T-helper 2 cell treated with Interferon-gamma antibody and Interleukin-4, amounts not matched to agents 5 μg/mL and 100 μg/mL, for 36 hours (primary cell): Measurements from ENCODE around the gene CASP2.
"Not testable (repeated sequence)": the region's sequence is repeated elsewhere in the genome, so short reads cannot be mapped to it uniquely, and the experiment has no call there.

ENCODE experiments used
- DNase-seq: peaks from one replicate; pipeline ENCODE4 v3.0.0; 2021; ENCODE audit warnings: low spot score
- H3K27ac Mint-ChIP-seq: one replicate; pipeline ENCODE4 v1.8.0; 2021; ENCODE audit warnings: mild to moderate bottlenecking, mixed read lengths
- H3K27me3 Mint-ChIP-seq: one replicate; pipeline ENCODE4 v1.8.0; 2021; ENCODE audit warnings: low read depth, mixed read lengths
- H3K36me3 Mint-ChIP-seq: one replicate; pipeline ENCODE4 v1.8.0; 2021; ENCODE audit warnings: low read depth, mixed read lengths
- H3K4me1 Mint-ChIP-seq: one replicate; pipeline ENCODE4 v1.8.0; 2021; ENCODE audit warnings: low read depth, mixed read lengths
- H3K4me3 Mint-ChIP-seq: one replicate; pipeline ENCODE4 v1.8.0; 2022; ENCODE audit warnings: mild to moderate bottlenecking, moderate library complexity, mixed read lengths
- H3K9me3 Mint-ChIP-seq: one replicate; pipeline ENCODE4 v1.8.0; 2021; ENCODE audit warnings: mixed read lengths

Gene CASP2

GRCh38 chr7:143289888-143290287 is 1.7 kb downstream of the CASP2 start:
- H3K36me3 Mint-ChIP-seq = peaks cover 62% of the 10 kb centered on the region
- H3K4me3 Mint-ChIP-seq = peak overlapping the region; percentile 90
- not testable (repeated sequence) for H3K9me3 Mint-ChIP-seq, DNase-seq, H3K27me3 Mint-ChIP-seq
- peak overlapping the region; percentile 75 for H3K27ac Mint-ChIP-seq
- peaks cover 45% of the 10 kb centered on the region for H3K4me1 Mint-ChIP-seq

GRCh38 chr7:143290293-143290692 is 2.1 kb downstream of the CASP2 start:
- DNase-seq = no peak
- peak overlapping the region; percentile 66 for H3K27ac Mint-ChIP-seq
- H3K27me3 Mint-ChIP-seq = no peaks in the 10 kb centered on the region
- H3K4me3 Mint-ChIP-seq = peak overlapping the region; percentile 90
- H3K4me1 Mint-ChIP-seq = peaks cover 48% of the 10 kb centered on the region
- peaks cover 66% of the 10 kb centered on the region for H3K36me3 Mint-ChIP-seq
- peaks cover 7% of the 10 kb centered on the region for H3K9me3 Mint-ChIP-seq

- H3K4me3 Mint-ChIP-seq = no peak overlapping the region
- H3K27ac Mint-ChIP-seq = no peak overlapping the region
- peaks cover 1% of the 10 kb centered on the region for H3K9me3 Mint-ChIP-seq
- peaks cover 59% of the 10 kb centered on the region for H3K4me1 Mint-ChIP-seq
- no peaks in the 10 kb centered on the region for H3K27me3 Mint-ChIP-seq
- peaks cover 81% of the 10 kb centered on the region for H3K36me3 Mint-ChIP-seq
- no peak for DNase-seq
These were observed 4.7 kb downstream of the CASP2 start for GRCh38 chr7:143292876-143293275.

DNA sequence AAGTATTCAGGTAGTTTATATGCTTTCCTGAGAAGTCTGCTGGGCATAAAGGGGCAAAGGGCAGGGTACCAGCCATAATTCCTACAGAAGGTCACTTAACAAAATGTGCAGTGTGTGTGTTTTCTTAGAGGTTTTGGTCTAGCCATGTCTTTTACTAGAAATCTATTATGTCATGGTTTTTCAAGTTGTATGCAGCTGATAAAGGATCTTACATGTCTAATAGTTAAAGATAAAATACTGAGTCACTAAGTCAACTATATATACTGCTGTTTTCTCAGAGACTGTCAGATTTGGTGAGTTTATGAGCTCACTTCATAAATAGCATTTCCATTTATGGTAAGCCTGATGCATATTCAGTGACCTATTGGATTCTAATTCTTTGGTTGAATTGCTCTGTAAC is 7.7 kb downstream of the CASP2 start:
- no peak for DNase-seq
- Mint-ChIP-seq H3K27me3 (no peaks in the 10 kb centered on the region), H3K9me3 (no peaks in the 10 kb centered on the region), H3K4me1 (peaks cover 57% of the 10 kb centered on the region), H3K4me3 (peak overlapping the region; percentile 1), H3K36me3 (peaks cover 88% of the 10 kb centered on the region), H3K27ac (peak overlapping the region; percentile 14)

DNA sequence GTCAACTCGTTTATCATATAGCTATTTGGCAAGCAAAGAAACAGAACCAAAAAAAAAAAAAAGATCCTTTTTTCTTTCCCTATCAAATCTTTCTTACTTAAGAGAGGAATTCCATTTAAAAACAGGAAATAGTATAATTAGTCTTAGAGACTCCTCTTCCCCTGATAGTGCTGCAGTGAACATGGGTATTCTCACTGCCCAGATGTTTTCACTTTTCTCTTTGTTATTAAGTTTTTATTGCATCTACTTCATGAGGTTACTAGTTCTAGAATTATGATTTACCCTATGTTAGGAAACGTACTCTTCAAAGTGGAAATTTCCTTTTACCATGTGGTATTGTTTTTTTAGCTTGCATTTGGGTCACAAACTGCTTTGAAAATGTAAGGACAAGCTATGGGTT is 8.5 kb downstream of the CASP2 start:
- Mint-ChIP-seq H3K27me3 (no peaks in the 10 kb centered on the region), H3K27ac (peak overlapping the region; percentile 47), H3K9me3 (no peaks in the 10 kb centered on the region), H3K36me3 (peaks cover 88% of the 10 kb centered on the region), H3K4me1 (peaks cover 57% of the 10 kb centered on the region), H3K4me3 (no peak overlapping the region)
- no peak for DNase-seq

DNA sequence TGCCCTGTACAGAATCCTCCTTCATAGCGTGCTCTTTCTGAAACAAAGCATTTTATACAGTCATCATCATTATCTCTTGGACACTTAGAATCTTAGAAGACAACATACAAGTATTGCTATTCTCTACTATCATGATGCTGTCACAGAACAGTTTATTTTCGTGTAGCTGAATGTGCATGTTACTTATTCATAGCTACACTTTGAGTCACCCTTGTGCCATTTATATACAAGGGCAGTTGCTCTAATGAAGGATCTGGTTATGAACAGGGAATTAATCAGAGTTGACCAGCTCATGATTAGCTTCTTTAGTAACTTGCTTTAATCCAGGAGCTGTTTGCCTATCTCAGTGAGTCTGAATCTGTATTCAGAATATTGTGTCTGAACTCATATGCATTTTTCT is 11.2 kb downstream of the CASP2 start:
- Mint-ChIP-seq H3K4me1 (peaks cover 47% of the 10 kb centered on the region), H3K27ac (peak overlapping the region; percentile 38), H3K36me3 (peaks cover 88% of the 10 kb centered on the region), H3K27me3 (no peaks in the 10 kb centered on the region), H3K4me3 (no peak overlapping the region), H3K9me3 (no peaks in the 10 kb centered on the region)
- DNase-seq = no peak

DNA sequence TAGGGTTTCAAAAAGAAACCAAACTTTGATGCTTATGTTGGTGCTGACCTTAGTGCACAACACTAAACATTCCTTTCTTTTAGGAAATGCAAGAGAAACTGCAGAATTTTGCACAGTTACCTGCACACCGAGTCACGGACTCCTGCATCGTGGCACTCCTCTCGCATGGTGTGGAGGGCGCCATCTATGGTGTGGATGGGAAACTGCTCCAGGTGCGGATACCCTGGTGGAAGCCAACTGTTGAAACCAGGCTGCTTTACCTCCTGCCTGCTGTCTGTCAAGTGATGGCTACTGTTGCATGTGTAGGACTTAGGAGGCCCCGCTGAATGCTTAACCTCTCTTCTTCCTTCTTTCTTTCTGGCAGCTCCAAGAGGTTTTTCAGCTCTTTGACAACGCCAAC is 11.7 kb downstream of the CASP2 start:
- Mint-ChIP-seq H3K27me3 (no peaks in the 10 kb centered on the region), H3K27ac (no peak overlapping the region), H3K4me1 (peaks cover 45% of the 10 kb centered on the region), H3K4me3 (no peak overlapping the region), H3K9me3 (no peaks in the 10 kb centered on the region), H3K36me3 (peaks cover 86% of the 10 kb centered on the region)
- peak; percentile 33 for DNase-seq

- Mint-ChIP-seq H3K27me3 (no peaks in the 10 kb centered on the region), H3K4me1 (peaks cover 43% of the 10 kb centered on the region)
- no peak for DNase-seq
These were observed 13.1 kb downstream of the CASP2 start for GRCh38 chr7:143300959-143301935.

DNA sequence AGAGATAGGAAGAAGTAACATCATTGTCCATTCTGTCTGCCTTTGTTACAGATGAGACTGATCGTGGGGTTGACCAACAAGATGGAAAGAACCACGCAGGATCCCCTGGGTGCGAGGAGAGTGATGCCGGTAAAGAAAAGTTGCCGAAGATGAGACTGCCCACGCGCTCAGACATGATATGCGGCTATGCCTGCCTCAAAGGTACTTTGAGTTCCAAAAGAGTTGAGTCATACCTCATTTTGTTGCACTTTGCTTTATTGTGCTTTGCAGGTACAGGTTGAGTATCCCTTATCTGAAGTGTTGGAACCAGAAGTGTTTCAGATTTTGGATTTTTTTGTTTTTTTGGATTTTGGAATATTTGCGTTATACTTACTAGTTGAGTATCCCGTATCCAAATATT is 15.6 kb downstream of the CASP2 start:
- H3K27ac Mint-ChIP-seq = no peak overlapping the region
- no peak overlapping the region for H3K4me3 Mint-ChIP-seq
- H3K36me3 Mint-ChIP-seq = peaks cover 87% of the 10 kb centered on the region
- peaks cover 51% of the 10 kb centered on the region for H3K4me1 Mint-ChIP-seq
- H3K27me3 Mint-ChIP-seq = no peaks in the 10 kb centered on the region
- H3K9me3 Mint-ChIP-seq = peaks cover 9% of the 10 kb centered on the region
- DNase-seq = no peak

More at GRCh38 chr7:143300959-143301935, 13.1 kb downstream of the CASP2 start:
- no peaks in the 10 kb centered on the region for H3K9me3 Mint-ChIP-seq
- no peak overlapping the region for H3K27ac Mint-ChIP-seq
- H3K36me3 Mint-ChIP-seq = peaks cover 84% of the 10 kb centered on the region
- no peak overlapping the region for H3K4me3 Mint-ChIP-seq

- Mint-ChIP-seq H3K4me1 (peaks cover 49% of the 10 kb centered on the region), H3K27ac (peak overlapping the region; percentile 33), H3K36me3 (peaks cover 89% of the 10 kb centered on the region), H3K27me3 (no peaks in the 10 kb centered on the region), H3K9me3 (peaks cover 9% of the 10 kb centered on the region), H3K4me3 (no peak overlapping the region)
- DNase-seq = no peak
These were observed 16.8 kb downstream of the CASP2 start for GRCh38 chr7:143304938-143305337.

DNA sequence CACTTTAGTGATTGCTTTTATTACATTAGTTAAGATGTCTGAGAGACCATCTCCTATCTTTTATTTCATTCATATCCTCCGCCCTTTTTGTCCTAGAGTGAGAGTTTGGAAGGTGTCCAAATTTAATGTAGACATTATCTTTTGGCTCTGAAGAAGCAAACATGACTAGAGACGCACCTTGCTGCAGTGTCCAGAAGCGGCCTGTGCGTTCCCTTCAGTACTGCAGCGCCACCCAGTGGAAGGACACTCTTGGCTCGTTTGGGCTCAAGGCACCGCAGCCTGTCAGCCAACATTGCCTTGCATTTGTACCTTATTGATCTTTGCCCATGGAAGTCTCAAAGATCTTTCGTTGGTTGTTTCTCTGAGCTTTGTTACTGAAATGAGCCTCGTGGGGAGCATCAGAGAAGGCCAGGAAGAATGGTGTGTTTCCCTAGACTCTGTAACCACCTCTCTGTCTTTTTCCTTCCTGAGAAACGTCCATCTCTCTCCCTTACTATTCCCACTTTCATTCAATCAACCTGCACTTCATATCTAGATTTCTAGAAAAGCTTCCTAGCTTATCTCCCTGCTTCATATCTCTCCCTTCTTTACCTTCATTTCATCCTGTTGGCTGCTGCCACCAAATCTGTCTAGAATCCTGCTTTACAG is 17.4 kb downstream of the CASP2 start:
- H3K9me3 Mint-ChIP-seq = peaks cover 13% of the 10 kb centered on the region
- DNase-seq = peak; percentile 44
- no peaks in the 10 kb centered on the region for H3K27me3 Mint-ChIP-seq
- H3K4me1 Mint-ChIP-seq = peaks cover 49% of the 10 kb centered on the region
- H3K4me3 Mint-ChIP-seq = no peak overlapping the region
- peak overlapping the region; percentile 39 for H3K27ac Mint-ChIP-seq
- H3K36me3 Mint-ChIP-seq = peaks cover 89% of the 10 kb centered on the region

- no peak for DNase-seq
- Mint-ChIP-seq H3K4me3 (no peak overlapping the region), H3K9me3 (peaks cover 14% of the 10 kb centered on the region), H3K4me1 (peaks cover 52% of the 10 kb centered on the region), H3K27ac (peak overlapping the region; percentile 44), H3K27me3 (no peaks in the 10 kb centered on the region), H3K36me3 (peaks cover 73% of the 10 kb centered on the region)
These were observed 20.5 kb downstream of the CASP2 start for GRCh38 chr7:143308632-143309031.

DNA sequence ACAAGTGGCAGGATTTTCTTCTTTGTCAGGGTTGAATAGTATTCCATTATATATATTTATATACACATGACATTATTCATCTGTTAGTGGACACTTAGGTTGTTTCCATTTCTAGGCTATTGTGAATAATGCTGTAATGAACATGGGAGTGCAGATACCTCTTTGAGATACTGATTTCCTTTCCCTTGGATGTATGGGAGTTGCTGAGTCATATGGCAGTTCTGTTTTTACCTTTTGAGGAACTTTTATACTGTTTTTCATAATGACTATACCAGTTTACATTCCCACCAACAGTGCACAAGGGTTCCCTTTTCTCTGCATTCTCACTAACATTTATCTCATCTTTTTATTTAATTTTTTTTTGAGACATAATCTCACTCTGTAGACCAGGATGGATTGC is 26.0 kb downstream of the CASP2 start:
- Mint-ChIP-seq H3K27ac (no peak overlapping the region), H3K4me1 (peaks cover 47% of the 10 kb centered on the region), H3K9me3 (peaks cover 9% of the 10 kb centered on the region), H3K36me3 (peaks cover 29% of the 10 kb centered on the region), H3K27me3 (no peaks in the 10 kb centered on the region), H3K4me3 (no peak overlapping the region)
- DNase-seq = no peak

- peak within 1 kb of the TSS; percentile 12 for H3K27ac Mint-ChIP-seq
- H3K27me3 Mint-ChIP-seq = peaks cover 2% of the 10 kb centered on the region
- peaks cover 14% of the 10 kb centered on the region for H3K36me3 Mint-ChIP-seq
- peaks cover 37% of the 10 kb centered on the region for H3K4me1 Mint-ChIP-seq
- no peak within 1 kb of the TSS for H3K4me3 Mint-ChIP-seq
- DNase-seq = no peak
- peaks cover 4% of the 10 kb centered on the region for H3K9me3 Mint-ChIP-seq
These were observed 27.6 kb downstream of the CASP2 start, which contains the start of gene CLCN1 for GRCh38 chr7:143315776-143316175. Gene CLCN1, plus strand, starts transcription at chr7:143316111. Its CDS starts 102 bp downstream, at chr7:143316213.
